ENCODE data around the gene NEDD8.
"Not testable (repeated sequence)": the region's sequence is repeated elsewhere in the genome, so short reads cannot be mapped to it uniquely, and the experiment has no call there.

Gene NEDD8

GRCh38 chr14:24247422-24247821 is 15.3 kb upstream of the NEDD8 start (continued):
- TF ChIP-seq PRDM10 (tag by site-specific recombination; IDR thresholded peaks at IDR 0.05) (no peak), SETDB1 (IDR thresholded peaks at IDR 0.05; ENCODE audit: insufficient read length, low read length) (no peak), WT1 (tag by site-specific recombination; IDR thresholded peaks at IDR 0.05) (no peak), ZNF623 (tag by site-specific recombination; IDR thresholded peaks at IDR 0.05) (no peak), INSM2 (tag by site-specific recombination; IDR thresholded peaks at IDR 0.05) (no peak), GFI1B (tag by site-specific recombination; IDR thresholded peaks at IDR 0.05) (no peak), ZNF280D (tag by site-specific recombination; IDR thresholded peaks at IDR 0.05) (no peak), ZNF324 (tag by site-specific recombination; IDR thresholded peaks at IDR 0.05) (no peak)

- Histone ChIP-seq H3K36me3 (ENCODE audit: control insufficient read depth in 2 of 2, insufficient read depth in 1 of 2, low read length in 2 of 2) (no peaks in the 10 kb centered on the region), H3K4me1 (ENCODE audit: control insufficient read depth, insufficient read depth, low read length) (no peaks in the 10 kb centered on the region), H3K9me3 (ENCODE audit: control insufficient read depth, insufficient read depth, low read depth, low read length) (no peaks in the 10 kb centered on the region), H3K27ac (ENCODE audit: extremely low read depth, low read depth, low read length) (no peak overlapping the region), H3K4me3 (ENCODE audit: low read depth, low read length) (no peak overlapping the region)
- ChIA-PET POLR2A (interaction anchor here (0.7 to 2.1 kb wide), 3 partner anchors 9 to 61 kb away, joined by 3 to 8 read pairs (median 3); partner anchors contain the start of genes CIDEB and RABGGTA), CTCF (interaction anchor here (0.7 to 7.2 kb wide), 4 partner anchors 15 to 185 kb away, joined by 3 to 133 read pairs (median 6); partner anchors contain the start of genes CIDEB, DHRS1 and NOP9)
- TF ChIP-seq ZNF530 (tag by site-specific recombination; IDR thresholded peaks at IDR 0.05; ENCODE audit: low read depth) (no peak), KLF16 (tag by site-specific recombination; IDR thresholded peaks at IDR 0.05) (no peak)
These were observed 14.6 kb upstream of the NEDD8 start for GRCh38 chr14:24246765-24247212.

- not testable (repeated sequence) for H3K27ac ChIP-seq (ENCODE audit: extremely low read depth, low read depth, low read length); H3K4me3 ChIP-seq (ENCODE audit: low read depth, low read length); H3K4me1 ChIP-seq (ENCODE audit: control insufficient read depth, insufficient read depth, low read length); H3K9me3 ChIP-seq (ENCODE audit: control insufficient read depth, insufficient read depth, low read depth, low read length)
- ChIA-PET CTCF (interaction anchor here (0.7 to 7.2 kb wide), 7 partner anchors 17 to 192 kb away, joined by 3 to 133 read pairs (median 4); partner anchors contain the start of genes CIDEB, DHRS1, LTB4R2 and NOP9), POLR2A (interaction anchor here (0.7 kb wide), 1 partner anchor 128 kb away, joined by 3 read pairs; no protein-coding TSS in a partner anchor)
- peaks cover 0 to 10% of the 10 kb centered on the region in 2 experiments; a peak in 2 of 3 replicates for H3K36me3 ChIP-seq (ENCODE audit: control insufficient read depth in 2 of 2, insufficient read depth in 1 of 2, low read length in 2 of 2)
These were observed 13.2 kb upstream of the NEDD8 start for GRCh38 chr14:24245350-24245749.

All from HEK293 (cell line).